ENCODE measurements around the gene GRID1.

The GRID1 gene

GRCh38 chr10:86103391-86104101 lies 263.0 kb downstream of the GRID1 start:
- Mint-ChIP-seq H3K36me3 (ENCODE audit: low read depth) (no peaks in the 10 kb centered on the region), H3K9me3 (no peaks in the 10 kb centered on the region), H3K4me3 (no peak overlapping the region), H3K27me3 (ENCODE audit: low read depth) (peaks cover 4% of the 10 kb centered on the region), H3K4me1 (peaks cover 19% of the 10 kb centered on the region), H3K27ac (no peak overlapping the region)
- TF ChIP-seq CTCF (IDR thresholded peaks at IDR 0.05; ENCODE audit: unreplicated experiment in 3 of 3) = no peak

GRCh38 chr10:86102451-86102850 lies 264.1 kb downstream of the GRID1 start:
- Mint-ChIP-seq H3K4me3 (no peak overlapping the region), H3K27ac (no peak overlapping the region), H3K9me3 (peaks cover under 1% of the 10 kb centered on the region), H3K36me3 (ENCODE audit: low read depth) (no peaks in the 10 kb centered on the region), H3K4me1 (peaks cover 25% of the 10 kb centered on the region), H3K27me3 (ENCODE audit: low read depth) (peaks cover 4% of the 10 kb centered on the region)
- TF ChIP-seq CTCF (IDR thresholded peaks at IDR 0.05; ENCODE audit: unreplicated experiment in 3 of 3) = no peak

- peaks cover 4% of the 10 kb centered on the region for H3K27me3 Mint-ChIP-seq (ENCODE audit: low read depth)
- H3K4me1 Mint-ChIP-seq = peaks cover 25% of the 10 kb centered on the region
- no peaks in the 10 kb centered on the region for H3K36me3 Mint-ChIP-seq (ENCODE audit: low read depth)
- no peak for TF ChIP-seq CTCF (IDR thresholded peaks at IDR 0.05; ENCODE audit: unreplicated experiment in 3 of 3)
- no peak overlapping the region for H3K4me3 Mint-ChIP-seq
- H3K27ac Mint-ChIP-seq = no peak overlapping the region
- peaks cover 2% of the 10 kb centered on the region for H3K9me3 Mint-ChIP-seq
Measured at GRCh38 chr10:86102031-86102430, 264.6 kb downstream of the GRID1 start.

- no peak for TF ChIP-seq CTCF (IDR thresholded peaks at IDR 0.05; ENCODE audit: unreplicated experiment in 3 of 3)
- H3K27me3 Mint-ChIP-seq (ENCODE audit: low read depth) = peaks cover 4% of the 10 kb centered on the region
- peaks cover 25% of the 10 kb centered on the region for H3K4me1 Mint-ChIP-seq
- no peak overlapping the region for H3K4me3 Mint-ChIP-seq
- peaks cover 2% of the 10 kb centered on the region for H3K9me3 Mint-ChIP-seq
- H3K27ac Mint-ChIP-seq = no peak overlapping the region
- H3K36me3 Mint-ChIP-seq (ENCODE audit: low read depth) = no peaks in the 10 kb centered on the region
Measured at GRCh38 chr10:86100581-86101061, 266.0 kb downstream of the GRID1 start.

- peaks cover 25% of the 10 kb centered on the region for H3K4me1 Mint-ChIP-seq
- no peak overlapping the region for H3K27ac Mint-ChIP-seq
- peaks cover 6% of the 10 kb centered on the region for H3K9me3 Mint-ChIP-seq
- no peak for TF ChIP-seq CTCF (IDR thresholded peaks at IDR 0.05; ENCODE audit: unreplicated experiment in 3 of 3)
- peaks cover 4% of the 10 kb centered on the region for H3K27me3 Mint-ChIP-seq (ENCODE audit: low read depth)
- no peak overlapping the region for H3K4me3 Mint-ChIP-seq
- no peaks in the 10 kb centered on the region for H3K36me3 Mint-ChIP-seq (ENCODE audit: low read depth)
Measured at GRCh38 chr10:86099542-86100334, 266.9 kb downstream of the GRID1 start.

All from nephron (organoid).